SU-DHL-6 (cell line): Measurements from ENCODE around the gene ZNF735.
"Not testable (repeated sequence)": the region's sequence is repeated elsewhere in the genome, so short reads cannot be mapped to it uniquely, and the experiment has no call there.

Experiments used
- H2AFZ ChIP-seq: fragments of 200-600 bp; sonication (generic); 2 replicates; pipeline ENCODE4 v1.6.1; 2014; ENCODE audit warnings: low read depth, mild to moderate bottlenecking, moderate library complexity, mixed read lengths, antibody characterized with exemption, low read length; ENCODE audit not compliant: severe bottlenecking
- H3F3A ChIP-seq: fragments of 200-600 bp; shearing (Covaris generic); 2 replicates; pipeline ENCODE4 v1.6.0; 2016; ENCODE audit warnings: antibody characterized with exemption, mild to moderate bottlenecking; ENCODE audit not compliant: insufficient read depth
- H3K27ac ChIP-seq: fragments of 200-600 bp; sonication (generic); 2 replicates; pipeline ENCODE4 v1.5.1; 2016; ENCODE audit warnings: low read depth, mild to moderate bottlenecking, low read length, moderate library complexity, mixed read lengths
- H3K27me3 ChIP-seq: fragments of 200-600 bp; sonication (generic), shearing (Covaris generic); 2 replicates; pipeline ENCODE4 v1.6.0; 2014; ENCODE audit warnings: mild to moderate bottlenecking, low read length
- H3K36me3 ChIP-seq: fragments of 200-600 bp; sonication (generic); 2 replicates; pipeline ENCODE4 v1.6.1; 2014; ENCODE audit warnings: mild to moderate bottlenecking, low read length, mixed read lengths
- H3K4me2 ChIP-seq: fragments of 300-600, 200-600 bp; shearing (Covaris generic), sonication (generic); 2 replicates; pipeline ENCODE4 v1.6.0; 2014; ENCODE audit warnings: low read length, low read depth, mild to moderate bottlenecking; ENCODE audit not compliant: poor library complexity, severe bottlenecking
- H3K4me3 ChIP-seq: fragments of 200-600 bp; sonication (generic); 2 replicates; pipeline ENCODE4 v1.5.1; 2014; ENCODE audit warnings: antibody characterized with exemption, low read length, mild to moderate bottlenecking, mixed read lengths; ENCODE audit not compliant: insufficient read depth, poor library complexity, severe bottlenecking
- H3K79me2 ChIP-seq: fragments of 200-600 bp; sonication (generic); 2 replicates; pipeline ENCODE4 v1.6.1; 2014; ENCODE audit warnings: mild to moderate bottlenecking, low read length, moderate library complexity; ENCODE audit not compliant: insufficient read depth
- H3K9ac ChIP-seq: fragments of 200-600 bp; sonication (generic); 2 replicates; pipeline ENCODE4 v1.7.0; 2014; ENCODE audit warnings: mild to moderate bottlenecking, low read length
- H3K9me2 ChIP-seq: fragments of 200-600 bp; sonication (generic); replicated peaks from 2 replicates; pipeline ENCODE4 v1.6.1; 2014; ENCODE audit warnings: low read length; ENCODE audit not compliant: insufficient read depth
- H3K9me3 ChIP-seq: fragments of 200-600 bp; sonication (generic); 2 replicates; pipeline ENCODE4 v1.6.1; 2014; ENCODE audit warnings: low read length, mixed read lengths; ENCODE audit not compliant: insufficient read depth
- H4K20me1 ChIP-seq: fragments of 200-600 bp; sonication (generic); 2 replicates; pipeline ENCODE4 v1.6.1; 2014; ENCODE audit warnings: low read depth, mild to moderate bottlenecking, antibody characterized with exemption, low read length, moderate library complexity, mixed read lengths
- CTCF ChIP-seq: fragments of 200-600 bp; sonication (generic); IDR thresholded peaks from one replicate; pipeline ENCODE4 v1.5.1; 2017; ENCODE audit warnings: antibody characterized with exemption, mild to moderate bottlenecking, low read length, moderate library complexity; ENCODE audit not compliant: insufficient read depth, poor library complexity, severe bottlenecking
- EZH2phosphoT487 ChIP-seq: fragments of 200-600 bp; sonication (generic), shearing (Covaris generic); conservative IDR thresholded peaks from 2 replicates; pipeline ENCODE4 v1.6.1; 2018; ENCODE audit warnings: mild to moderate bottlenecking, antibody characterized with exemption, low read length, moderate library complexity, mixed read lengths

Gene ZNF735

GRCh38 chr7:64223366-64223765 is 16.4 kb downstream of the ZNF735 start:
- Histone ChIP-seq H3K27me3 (no peaks in the 10 kb centered on the region), H3K4me3 (no peak overlapping the region), H2AFZ (no peak overlapping the region), H3K9ac (no peak overlapping the region), H3K27ac (no peak overlapping the region), H3K9me3 (peaks cover 36% of the 10 kb centered on the region), H3F3A (no peaks in the 10 kb centered on the region), H3K4me2 (no peak overlapping the region), H3K36me3 (no peaks in the 10 kb centered on the region), H3K9me2 (no peaks in the 10 kb centered on the region), H4K20me1 (no peaks in the 10 kb centered on the region), H3K79me2 (no peaks in the 10 kb centered on the region)
- TF ChIP-seq CTCF = no peak
- no peak for TF ChIP-seq EZH2phosphoT487

GRCh38 chr7:64228174-64228573 is 21.2 kb downstream of the ZNF735 start, which contains the start of gene ZNF679:
Gene ZNF679 (plus strand): TSS chr7:64228474. CDS start chr7:64249118, 20,644 bp downstream.
- H3K9ac ChIP-seq, H3K9me2 ChIP-seq, H3K27ac ChIP-seq, H4K20me1 ChIP-seq, H3K4me3 ChIP-seq, H3K27me3 ChIP-seq, H3K79me2 ChIP-seq, H3F3A ChIP-seq, H2AFZ ChIP-seq, H3K36me3 ChIP-seq, H3K4me2 ChIP-seq: not testable (repeated sequence)
- H3K9me3 ChIP-seq = peaks cover 17% of the 10 kb centered on the region; the same call in 1 of the 2 replicates

- Histone ChIP-seq H3K27me3 (no peaks in the 10 kb centered on the region), H2AFZ (no peak overlapping the region), H4K20me1 (no peaks in the 10 kb centered on the region), H3F3A (no peaks in the 10 kb centered on the region), H3K79me2 (no peaks in the 10 kb centered on the region), H3K9ac (no peak overlapping the region), H3K4me2 (no peak overlapping the region), H3K9me2 (no peaks in the 10 kb centered on the region), H3K9me3 (peaks cover 58% of the 10 kb centered on the region; the same call in 1 of the 2 replicates), H3K27ac (no peak overlapping the region), H3K36me3 (peaks cover 17% of the 10 kb centered on the region; the same call in 1 of the 2 replicates), H3K4me3 (no peak overlapping the region)
- TF ChIP-seq CTCF = no peak
- TF ChIP-seq EZH2phosphoT487 = no peak
Measured at GRCh38 chr7:64266341-64266919, 59.4 kb downstream of the ZNF735 start.
